Tibial artery (tissue), 4 donors: ENCODE data around the gene KLC4.

Experiments
- DNase-seq, 2 donors: peaks; one replicate each; pipeline ENCODE4 v3.0.0-alpha.2; 2019
- H3K27ac ChIP-seq, 2 donors: fragments of 200-600 bp; sonication (generic) in 1 of 2; 1 replicate in 1 of 2; 2 replicates in 1 of 2; pipeline ENCODE4 v1.5.1; 2018 to 2019; ENCODE audit warnings: mild to moderate bottlenecking in 1 of 2
- H3K27me3 ChIP-seq, 2 donors: fragments of 200-600 bp; sonication (generic) in 1 of 2; one replicate each; pipeline versions ENCODE4 v1.5.1 to v1.6.0; 2016 to 2019
- H3K36me3 ChIP-seq, 3 donors: fragments of 200-600 bp; sonication (generic) in 2 of 3; one replicate each; pipeline ENCODE4 v1.5.1; 2016 to 2019; ENCODE audit warnings: mild to moderate bottlenecking in 2 of 3
- H3K4me1 ChIP-seq, 4 donors: fragments of 200-600 bp; sonication (generic) in 2 of 4; 1 replicate in 3 of 4; 2 replicates in 1 of 4; pipeline ENCODE4 v1.5.1; 2016 to 2019
- H3K4me3 ChIP-seq, 2 donors: fragments of 200-600 bp; sonication (generic) in 1 of 2; 1 replicate in 1 of 2; 2 replicates in 1 of 2; pipeline ENCODE4 v1.5.1; 2018 to 2019; ENCODE audit warnings: mild to moderate bottlenecking in 2 of 2
- H3K9me3 ChIP-seq, 3 donors: fragments of 200-600 bp; sonication (generic) in 1 of 3; one replicate each; pipeline ENCODE4 v1.5.1; 2016 to 2019
- intact Hi-C: fragments of 100-400 bp; cut with DNase I; formaldehyde crosslinking; loops from one replicate; pipeline ENCODE4 v1.15.0; 2023; ENCODE audit warnings: low total_unique reads
- TF ChIP-seq, protein P1 (sequence below), 2 experiments: fragments of 200-600 bp in 1 of 2; fragments of 450-650 bp in 1 of 2; IDR thresholded peaks; one replicate each; pipeline ENCODE4 v1.5.1; 2017 to 2019; ENCODE audit warnings: antibody characterized with exemption in 2 of 2, mild to moderate bottlenecking in 1 of 2, moderate library complexity in 1 of 2

The KLC4 gene

GRCh38 chr6:43120101-43120763 lies 60.8 kb downstream of the KLC4 start:
- H3K36me3 ChIP-seq = no peaks in the 10 kb centered on the region
- no peaks in the 10 kb centered on the region for H3K9me3 ChIP-seq
- no peak for DNase-seq
- peaks cover 0 to 43% (median 28%) of the 10 kb centered on the region in 4 donors for H3K4me1 ChIP-seq
- intact Hi-C loops = loop anchor here (5.0 kb wide), 1 partner anchor 108 kb away; the partner anchor contains the start of genes KLHDC3 and MEA1
- H3K27ac ChIP-seq = peak overlapping the region; percentile 75
- no peak overlapping the region for H3K4me3 ChIP-seq
- H3K27me3 ChIP-seq = no peaks in the 10 kb centered on the region
- TF ChIP-seq, protein P1, sequence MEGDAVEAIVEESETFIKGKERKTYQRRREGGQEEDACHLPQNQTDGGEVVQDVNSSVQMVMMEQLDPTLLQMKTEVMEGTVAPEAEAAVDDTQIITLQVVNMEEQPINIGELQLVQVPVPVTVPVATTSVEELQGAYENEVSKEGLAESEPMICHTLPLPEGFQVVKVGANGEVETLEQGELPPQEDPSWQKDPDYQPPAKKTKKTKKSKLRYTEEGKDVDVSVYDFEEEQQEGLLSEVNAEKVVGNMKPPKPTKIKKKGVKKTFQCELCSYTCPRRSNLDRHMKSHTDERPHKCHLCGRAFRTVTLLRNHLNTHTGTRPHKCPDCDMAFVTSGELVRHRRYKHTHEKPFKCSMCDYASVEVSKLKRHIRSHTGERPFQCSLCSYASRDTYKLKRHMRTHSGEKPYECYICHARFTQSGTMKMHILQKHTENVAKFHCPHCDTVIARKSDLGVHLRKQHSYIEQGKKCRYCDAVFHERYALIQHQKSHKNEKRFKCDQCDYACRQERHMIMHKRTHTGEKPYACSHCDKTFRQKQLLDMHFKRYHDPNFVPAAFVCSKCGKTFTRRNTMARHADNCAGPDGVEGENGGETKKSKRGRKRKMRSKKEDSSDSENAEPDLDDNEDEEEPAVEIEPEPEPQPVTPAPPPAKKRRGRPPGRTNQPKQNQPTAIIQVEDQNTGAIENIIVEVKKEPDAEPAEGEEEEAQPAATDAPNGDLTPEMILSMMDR (IDR thresholded peaks at IDR 0.05) = no peak

- H3K9me3 ChIP-seq = no peaks in the 10 kb centered on the region
- H3K27me3 ChIP-seq = no peaks in the 10 kb centered on the region
- TF ChIP-seq, protein P1 (IDR thresholded peaks at IDR 0.05) = no peak
- no peak overlapping the region for H3K4me3 ChIP-seq
- intact Hi-C loops = loop anchor here (5.0 kb wide), 1 partner anchor 109 kb away; the partner anchor contains the start of genes KLHDC3 and MEA1
- peaks cover 0 to 36% (median 25%) of the 10 kb centered on the region in 4 donors for H3K4me1 ChIP-seq
- H3K36me3 ChIP-seq = no peaks in the 10 kb centered on the region
- peak overlapping the region; percentile 75 for H3K27ac ChIP-seq
- DNase-seq = peak; percentile 88 to 95
These were observed 61.8 kb downstream of the KLC4 start for GRCh38 chr6:43120944-43121913.

GRCh38 chr6:43122146-43122545 lies 62.7 kb downstream of the KLC4 start:
- Histone ChIP-seq H3K27me3 (no peaks in the 10 kb centered on the region), H3K36me3 (no peaks in the 10 kb centered on the region), H3K9me3 (no peaks in the 10 kb centered on the region), H3K27ac (peak overlapping the region; percentile 75), H3K4me3 (no peak overlapping the region), H3K4me1 (peaks cover 0 to 30% (median 21%) of the 10 kb centered on the region in 4 donors)
- no peak for DNase-seq
- intact Hi-C loops = loop anchor here (5.0 kb wide), 1 partner anchor 110 kb away; the partner anchor contains the start of genes KLHDC3 and MEA1
- TF ChIP-seq, protein P1 (IDR thresholded peaks at IDR 0.05) = no peak

DNA sequence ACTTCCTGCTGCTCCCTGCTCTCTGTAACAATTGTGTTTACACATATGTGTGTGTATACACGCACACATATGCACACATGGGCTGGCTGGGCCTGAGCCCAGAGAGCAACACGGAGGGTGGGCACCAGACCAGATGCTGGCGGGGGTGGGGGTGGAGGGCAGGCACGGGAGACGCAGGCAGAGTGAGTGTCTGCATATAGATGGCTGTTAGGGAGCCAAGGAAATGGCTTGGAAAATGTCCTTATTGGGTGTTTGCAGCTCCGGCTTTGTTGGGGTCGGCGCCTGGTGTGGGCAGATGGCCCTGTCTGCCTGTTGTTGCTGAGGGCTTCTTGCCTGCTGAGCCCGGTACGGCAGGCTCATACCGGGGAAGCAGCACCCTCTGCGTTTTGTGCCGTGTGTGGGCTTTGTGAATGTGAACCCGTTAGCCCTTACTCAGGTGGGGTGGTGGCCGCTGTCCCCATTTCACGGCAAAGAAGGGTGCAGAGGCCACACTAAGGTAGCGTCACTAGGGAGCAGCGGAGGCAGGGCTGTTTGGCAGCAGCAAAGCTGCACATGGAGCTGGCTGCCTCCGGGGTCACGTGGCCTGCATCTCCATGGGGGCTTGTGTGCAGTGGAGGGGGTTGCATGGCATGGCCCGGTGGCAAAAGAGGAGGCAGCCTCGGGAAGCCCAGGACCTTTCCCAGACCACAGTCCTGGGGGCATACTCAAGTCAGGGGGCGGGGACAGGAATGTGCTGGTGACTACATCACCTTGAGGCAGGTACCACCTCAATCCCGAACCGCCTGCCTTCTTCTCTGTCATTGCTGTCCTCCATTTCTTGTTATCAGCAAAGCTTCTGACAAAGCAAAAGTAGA lies 64.3 kb downstream of the KLC4 start:
- Histone ChIP-seq H3K4me1 (peaks cover 0 to 34% (median 21%) of the 10 kb centered on the region in 4 donors), H3K36me3 (no peaks in the 10 kb centered on the region), H3K4me3 (no peak overlapping the region), H3K27me3 (no peaks in the 10 kb centered on the region), H3K9me3 (no peaks in the 10 kb centered on the region), H3K27ac (no peak overlapping the region)
- DNase-seq = no peak
- intact Hi-C loops = loop anchor here (5.0 kb wide), 1 partner anchor 111 kb away; the partner anchor contains the start of genes KLHDC3 and MEA1
- TF ChIP-seq, protein P1 (IDR thresholded peaks at IDR 0.05) = no peak

DNA sequence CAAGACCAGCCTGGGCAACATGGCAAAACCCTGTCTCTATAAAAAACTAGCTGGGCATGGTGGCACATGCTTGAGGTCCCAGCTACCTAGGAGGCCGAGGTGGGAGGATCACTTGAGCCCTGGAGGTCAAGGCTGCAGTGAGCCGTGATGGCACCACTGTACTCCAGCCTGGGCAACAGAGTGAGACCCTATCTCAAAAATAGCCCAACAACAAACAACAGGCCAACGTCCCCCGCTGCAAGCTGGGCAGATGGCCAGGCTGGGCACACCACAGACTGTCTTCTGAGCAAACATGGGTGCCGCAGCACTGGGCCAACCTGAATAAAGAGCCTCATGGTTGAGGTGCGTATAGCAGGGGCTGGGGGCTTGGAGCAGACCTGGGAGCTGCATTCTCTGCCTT lies 65.0 kb downstream of the KLC4 start:
- Histone ChIP-seq H3K27me3 (no peaks in the 10 kb centered on the region), H3K4me3 (no peak overlapping the region), H3K4me1 (peaks cover 0 to 41% (median 24%) of the 10 kb centered on the region in 4 donors), H3K36me3 (no peaks in the 10 kb centered on the region), H3K9me3 (no peaks in the 10 kb centered on the region), H3K27ac (no peak overlapping the region)
- TF ChIP-seq, protein P1 (IDR thresholded peaks at IDR 0.05) = no peak
- no peak for DNase-seq
- intact Hi-C loops = loop anchor here (5.0 kb wide), 1 partner anchor 112 kb away; the partner anchor contains the start of genes KLHDC3 and MEA1
